Measurements from ENCODE around the gene MOXD1. TPM values are rescaled to one million over a fixed set of nuclear protein-coding genes. Genes with fewer than 3 reads are reported as not detected.

The MOXD1 gene
- polyA plus RNA-seq, 1 of the 3 experiments (the other 2 are of a cell fraction): 252 TPM

GRCh38 chr6:132268209-132268608 is 133.1 kb downstream of the MOXD1 start (continued):
- TF ChIP-seq, protein P1, sequence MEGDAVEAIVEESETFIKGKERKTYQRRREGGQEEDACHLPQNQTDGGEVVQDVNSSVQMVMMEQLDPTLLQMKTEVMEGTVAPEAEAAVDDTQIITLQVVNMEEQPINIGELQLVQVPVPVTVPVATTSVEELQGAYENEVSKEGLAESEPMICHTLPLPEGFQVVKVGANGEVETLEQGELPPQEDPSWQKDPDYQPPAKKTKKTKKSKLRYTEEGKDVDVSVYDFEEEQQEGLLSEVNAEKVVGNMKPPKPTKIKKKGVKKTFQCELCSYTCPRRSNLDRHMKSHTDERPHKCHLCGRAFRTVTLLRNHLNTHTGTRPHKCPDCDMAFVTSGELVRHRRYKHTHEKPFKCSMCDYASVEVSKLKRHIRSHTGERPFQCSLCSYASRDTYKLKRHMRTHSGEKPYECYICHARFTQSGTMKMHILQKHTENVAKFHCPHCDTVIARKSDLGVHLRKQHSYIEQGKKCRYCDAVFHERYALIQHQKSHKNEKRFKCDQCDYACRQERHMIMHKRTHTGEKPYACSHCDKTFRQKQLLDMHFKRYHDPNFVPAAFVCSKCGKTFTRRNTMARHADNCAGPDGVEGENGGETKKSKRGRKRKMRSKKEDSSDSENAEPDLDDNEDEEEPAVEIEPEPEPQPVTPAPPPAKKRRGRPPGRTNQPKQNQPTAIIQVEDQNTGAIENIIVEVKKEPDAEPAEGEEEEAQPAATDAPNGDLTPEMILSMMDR (IDR thresholded peaks at IDR 0.05): no peak
- TF ChIP-seq, protein P2, sequence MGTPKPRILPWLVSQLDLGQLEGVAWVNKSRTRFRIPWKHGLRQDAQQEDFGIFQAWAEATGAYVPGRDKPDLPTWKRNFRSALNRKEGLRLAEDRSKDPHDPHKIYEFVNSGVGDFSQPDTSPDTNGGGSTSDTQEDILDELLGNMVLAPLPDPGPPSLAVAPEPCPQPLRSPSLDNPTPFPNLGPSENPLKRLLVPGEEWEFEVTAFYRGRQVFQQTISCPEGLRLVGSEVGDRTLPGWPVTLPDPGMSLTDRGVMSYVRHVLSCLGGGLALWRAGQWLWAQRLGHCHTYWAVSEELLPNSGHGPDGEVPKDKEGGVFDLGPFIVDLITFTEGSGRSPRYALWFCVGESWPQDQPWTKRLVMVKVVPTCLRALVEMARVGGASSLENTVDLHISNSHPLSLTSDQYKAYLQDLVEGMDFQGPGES (IDR thresholded peaks at IDR 0.05; ENCODE audit: low read depth, low read length): no peak
- no peak for TF ChIP-seq RAD21 (IDR thresholded peaks at IDR 0.05; ENCODE audit: low read length)
- no peak for TF ChIP-seq REST (IDR thresholded peaks at IDR 0.05; ENCODE audit: low read depth, low read length)
- TF ChIP-seq RCOR1 (IDR thresholded peaks at IDR 0.05; ENCODE audit: low read length): no peak

DNA sequence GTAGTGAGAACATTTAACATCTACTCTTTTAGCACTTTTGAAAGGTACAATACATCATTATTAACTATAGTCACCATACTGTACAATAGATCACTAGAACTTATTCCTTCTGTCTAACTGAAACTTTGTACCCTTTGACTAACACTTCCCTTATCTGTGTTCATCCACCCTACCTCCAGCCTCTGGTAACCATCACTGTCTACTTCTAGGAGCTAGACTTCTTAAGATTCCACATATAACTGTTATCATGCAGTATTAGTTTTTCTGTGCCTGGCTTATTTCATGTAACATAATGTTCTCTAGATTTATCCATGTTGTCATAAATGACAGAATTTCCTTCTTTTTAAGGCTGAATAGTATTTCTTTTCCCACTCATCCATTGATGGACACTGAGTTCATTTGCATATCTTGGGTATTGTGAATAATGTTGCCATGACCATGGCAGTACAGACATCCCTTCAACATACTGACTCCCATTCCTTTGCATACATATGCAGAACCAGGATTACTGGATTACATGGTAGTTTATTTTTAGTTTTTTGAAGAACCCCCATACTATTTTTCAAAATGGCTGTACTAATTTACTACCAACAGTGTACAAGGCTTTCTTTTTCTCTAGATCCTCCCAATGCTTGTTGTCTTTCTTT is 135.7 kb downstream of the MOXD1 start:
- Histone ChIP-seq H3K9me2 (no peaks in the 10 kb centered on the region), H3K27ac (ENCODE audit: low read depth in 2 of 2, low read length in 1 of 2) (no peak overlapping the region), H3K4me2 (no peak overlapping the region), H3K4me1 (ENCODE audit: control insufficient read depth in 1 of 2, insufficient read depth in 2 of 2, low read depth in 1 of 2, low read length in 1 of 2) (no peaks in the 10 kb centered on the region), H3K79me2 (ENCODE audit: insufficient read depth) (no peaks in the 10 kb centered on the region), H2AFZ (ENCODE audit: low read depth) (no peak overlapping the region), H3K27me3 (ENCODE audit: insufficient read depth) (peaks cover 7% of the 10 kb centered on the region; the same call in 1 of the 2 replicates), H3K9ac (no peak overlapping the region), H3K4me3 (ENCODE audit: low read depth in 2 of 2, low read length in 1 of 2) (no peak overlapping the region), H3F3A (replicated peaks; ENCODE audit: insufficient read depth) (no peaks in the 10 kb centered on the region), H3K36me3 (replicated peaks in 1 of 2; ENCODE audit: control insufficient read depth in 1 of 2, insufficient read depth in 2 of 2, low read length in 1 of 2) (no peaks in the 10 kb centered on the region), H4K20me1 (ENCODE audit: insufficient read depth) (no peaks in the 10 kb centered on the region), H3K9me3 (no peaks in the 10 kb centered on the region)
- ChIA-PET CTCF (interaction anchor here (2.5 to 11.5 kb wide), 2 partner anchors 13 to 219 kb away, joined by 7 to 114 read pairs; no protein-coding TSS in a partner anchor), POLR2A (no interaction called here)
- no peak for DNase-seq
- TF ChIP-seq MEF2A (IDR thresholded peaks at IDR 0.05; ENCODE audit: borderline replicate concordance, low read depth) (no peak), PBX3 (IDR thresholded peaks at IDR 0.05) (no peak), EP300 (IDR thresholded peaks at IDR 0.05; ENCODE audit: borderline replicate concordance in 1 of 2, low read depth in 1 of 2, low read length in 1 of 2) (no peak), EZH2phosphoT487 (IDR thresholded peaks at IDR 0.05; ENCODE audit: borderline replicate concordance, low read depth) (no peak), GATA2 (CRISPR knock-in tag; IDR thresholded peaks at IDR 0.05) (no peak), MXI1 (IDR thresholded peaks at IDR 0.05; ENCODE audit: low read depth, low read length) (no peak), FOXM1 (IDR thresholded peaks at IDR 0.05; ENCODE audit: low read depth) (no peak), RAD21 (IDR thresholded peaks at IDR 0.05; ENCODE audit: low read length) (no peak)

Data from SK-N-SH (cell line).